WTC11 (cell line): ENCODE measurements around the gene GPX4. TPM values are rescaled to one million over a fixed set of nuclear protein-coding genes. Genes with fewer than 3 reads are reported as not detected.

Source experiments
- ATAC-seq: fragments of 200-7000 bp; cut with Tn5 transposase; 2 replicates; pipeline ENCODE4 v1.10.0; 2021; ENCODE audit warnings: mild to moderate bottlenecking, moderate library complexity
- CTCF ChIA-PET: fragments of 300-600 bp; sonication (Branson Sonifier 250); formaldehyde crosslinking; loops from one replicate; lab custom pipeline; 2021; ENCODE audit warnings: antibody characterized with exemption; lab: Charles Lee
- POLR2A ChIA-PET: fragments of 350-600 bp; sonication (Branson Sonifier 250); formaldehyde crosslinking; loops from one replicate; lab custom pipeline; 2021; ENCODE audit warnings: antibody characterized with exemption; lab: Charles Lee
- DNase-seq: peaks from one replicate; pipeline ENCODE4 v3.0.0; 2021; ENCODE audit warnings: low spot score
- H3K27ac Mint-ChIP-seq: 2 replicates; pipeline ENCODE4 v1.8.0; 2021; ENCODE audit warnings: mixed read lengths
- H3K27me3 Mint-ChIP-seq: 2 replicates; pipeline ENCODE4 v1.8.0; 2021; ENCODE audit warnings: low read depth, mild to moderate bottlenecking, moderate library complexity, mixed read lengths
- H3K36me3 Mint-ChIP-seq: 2 replicates; pipeline ENCODE4 v1.8.0; 2021; ENCODE audit warnings: mixed read lengths
- H3K4me1 Mint-ChIP-seq: 2 replicates; pipeline ENCODE4 v1.8.0; 2022; ENCODE audit warnings: mixed read lengths
- H3K4me3 Mint-ChIP-seq: 2 replicates; pipeline ENCODE4 v1.8.0; 2021; ENCODE audit warnings: mild to moderate bottlenecking, moderate library complexity, mixed read lengths
- H3K9me3 Mint-ChIP-seq: 2 replicates; pipeline ENCODE4 v1.8.0; 2021; ENCODE audit warnings: mixed read lengths
- ATF6 ChIP-seq: sonication (generic); formaldehyde crosslinking; IDR thresholded peaks from 2 replicates; pipeline ENCODE4 v1.8.1; 2023; ENCODE audit warnings: mild to moderate bottlenecking, missing genetic modification reagents
- CREB1 ChIP-seq: sonication (generic); formaldehyde crosslinking; IDR thresholded peaks from 2 replicates; pipeline ENCODE4 v1.8.0; 2023; ENCODE audit warnings: mild to moderate bottlenecking, missing genetic modification reagents
- CREM ChIP-seq: sonication (generic); formaldehyde crosslinking; IDR thresholded peaks from 2 replicates; pipeline ENCODE4 v1.8.1; 2022; ENCODE audit warnings: mild to moderate bottlenecking, missing genetic modification reagents, moderate library complexity
- E2F1 ChIP-seq: sonication (generic); formaldehyde crosslinking; IDR thresholded peaks from 2 replicates; pipeline ENCODE4 v1.8.0; 2022; ENCODE audit warnings: mild to moderate bottlenecking, missing genetic modification reagents
- E2F4 ChIP-seq: sonication (generic); formaldehyde crosslinking; IDR thresholded peaks from 2 replicates; pipeline ENCODE4 v1.8.1; 2022; ENCODE audit warnings: low read depth, mild to moderate bottlenecking, moderate library complexity, missing genetic modification reagents, borderline replicate concordance
- ELF4 ChIP-seq: sonication (generic); formaldehyde crosslinking; IDR thresholded peaks from 2 replicates; pipeline ENCODE4 v1.8.1; 2022; ENCODE audit warnings: low read depth, mild to moderate bottlenecking, moderate library complexity, missing genetic modification reagents
- ETV6 ChIP-seq: sonication (generic); formaldehyde crosslinking; IDR thresholded peaks from 2 replicates; pipeline ENCODE4 v1.8.1; 2022; ENCODE audit warnings: mild to moderate bottlenecking, missing genetic modification reagents
- FOXP4 ChIP-seq: sonication (generic); formaldehyde crosslinking; IDR thresholded peaks from 2 replicates; pipeline ENCODE4 v1.8.0; 2022; ENCODE audit warnings: mild to moderate bottlenecking, missing genetic modification reagents
- GTF2I ChIP-seq: fragments of 250-450 bp; sonication (Bioruptor Pico); conservative IDR thresholded peaks from 2 replicates; pipeline ENCODE4 v1.4.0; 2021; ENCODE audit warnings: mild to moderate bottlenecking
- HMGXB4 ChIP-seq: sonication (generic); formaldehyde crosslinking; IDR thresholded peaks from 2 replicates; pipeline ENCODE4 v1.8.1; 2023; ENCODE audit warnings: mild to moderate bottlenecking, moderate library complexity, missing genetic modification reagents
- MLX ChIP-seq: sonication (generic); formaldehyde crosslinking; IDR thresholded peaks from 2 replicates; pipeline ENCODE4 v1.8.1; 2023; ENCODE audit warnings: mild to moderate bottlenecking, missing genetic modification reagents, moderate library complexity
- NFATC4 ChIP-seq: fragments of 250-450 bp; sonication (Bioruptor Pico); IDR thresholded peaks from 2 replicates; pipeline ENCODE4 v1.9.0; 2021; ENCODE audit warnings: mild to moderate bottlenecking
- NFE2L1 ChIP-seq: sonication (generic); formaldehyde crosslinking; IDR thresholded peaks from 2 replicates; pipeline ENCODE4 v1.8.1; 2023; ENCODE audit warnings: missing genetic modification reagents
- NR3C1 ChIP-seq: sonication (generic); formaldehyde crosslinking; conservative IDR thresholded peaks from 2 replicates; pipeline ENCODE4 v1.8.1; 2023; ENCODE audit warnings: low read depth, mild to moderate bottlenecking, missing genetic modification reagents
- USF2 ChIP-seq: sonication (generic); formaldehyde crosslinking; IDR thresholded peaks from 2 replicates; pipeline ENCODE4 v1.8.1; 2023; ENCODE audit warnings: mild to moderate bottlenecking, missing genetic modification reagents, moderate library complexity
- ZNF219 ChIP-seq: sonication (generic); formaldehyde crosslinking; IDR thresholded peaks from 2 replicates; pipeline ENCODE4 v1.8.0; 2023; ENCODE audit warnings: missing genetic modification reagents, mild to moderate bottlenecking, borderline replicate concordance
- ZNF281 ChIP-seq: sonication (generic); formaldehyde crosslinking; IDR thresholded peaks from 2 replicates; pipeline ENCODE4 v1.8.0; 2023; ENCODE audit warnings: mild to moderate bottlenecking, missing genetic modification reagents
- ZNF425 ChIP-seq: fragments of 250-450 bp; sonication (Bioruptor Pico); conservative IDR thresholded peaks from 2 replicates; pipeline ENCODE4 v1.9.0; 2021; ENCODE audit warnings: mild to moderate bottlenecking
- ZNF512 ChIP-seq: sonication (generic); formaldehyde crosslinking; IDR thresholded peaks from 2 replicates; pipeline ENCODE4 v1.8.1; 2022; ENCODE audit warnings: missing genetic modification reagents, borderline replicate concordance
- total RNA-seq: library from RNA; stranded (reverse); gene quantifications from 3 replicates; pipeline ENCODE4 v1.2.3, GENCODE V29; 2021

Gene GPX4
- total RNA-seq, 1 experiment from 2014 or later = 363 TPM

- DNase-seq (peak; percentile 97), ATAC-seq (peak; percentile 98)
- ChIA-PET POLR2A (interaction anchor here (1.0 kb wide), 1 partner anchor 9 kb away, joined by 4 read pairs; no protein-coding TSS in a partner anchor), CTCF (interaction anchor here (1.0 to 2.1 kb wide), 2 partner anchors 9 to 18 kb away, joined by 4 to 6 read pairs; partner anchors contain the start of gene GPX4)
- Mint-ChIP-seq H3K27me3 (no peaks in the 10 kb centered on the region), H3K4me1 (peaks cover 12% of the 10 kb centered on the region; the same call in 1 of the 2 replicates), H3K4me3 (peak within 1 kb of the TSS; percentile 84), H3K36me3 (peaks cover 3% of the 10 kb centered on the region; the same call in 1 of the 2 replicates), H3K27ac (peak within 1 kb of the TSS; percentile 90; the same call in 1 of the 2 replicates), H3K9me3 (no peaks in the 10 kb centered on the region)
- TF ChIP-seq ZNF219 (no peak), ETV6 (CRISPR knock-in tag) (no peak), ZNF281 (CRISPR knock-in tag) (no peak), NR3C1 (CRISPR knock-in tag) (no peak), E2F1 (CRISPR knock-in tag) (no peak), MLX (CRISPR knock-in tag) (no peak), USF2 (CRISPR knock-in tag) (no peak), CREM (no peak), NFE2L1 (CRISPR knock-in tag) (no peak), NFATC4 (CRISPR knock-in tag) (no peak), GTF2I (no peak), ELF4 (CRISPR knock-in tag) (no peak), ZNF425 (CRISPR knock-in tag) (no peak), FOXP4 (CRISPR knock-in tag) (peak; percentile 67), CREB1 (CRISPR knock-in tag) (no peak), ATF6 (no peak), E2F4 (CRISPR knock-in tag) (no peak), HMGXB4 (CRISPR knock-in tag) (no peak; the same call in 1 of the 2 replicates), ZNF512 (CRISPR knock-in tag) (0 out of 2 replicates have a peak, but pooled peaks have one; percentile 12)
Measured at GRCh38 chr19:1094978-1095701, 8.7 kb upstream of the GPX4 start, which contains the start of gene POLR2E. POLR2E (minus strand) TSS chr19:1095375; CDS start chr19:1095315, 60 bp downstream.
